K562 (cell line): Measurements from ENCODE around the gene PCDHA3. TPM values are rescaled to one million over a fixed set of nuclear protein-coding genes. Genes with fewer than 3 reads are reported as not detected.
A peak's percentile ranks its signal among the peaks of the same experiment; 100 is the strongest.
"Not testable (repeated sequence)": the region's sequence is repeated elsewhere in the genome, so short reads cannot be mapped to it uniquely, and the experiment has no call there.

Source experiments
- ATAC-seq: fragments of 200-7000 bp; cut with Tn5 transposase; 3 replicates; pipeline ENCODE4 v1.9.1; 2020; ENCODE audit warnings: moderate library complexity
- BruUV-seq: library from RNA; stranded (reverse); fragments of 400-500 nt; replicated peaks from 2 replicates; lab custom pipeline; 2021; lab: Mats Ljungman, UMichigan
- CTCF ChIA-PET: fragments of 300-600 bp; formaldehyde crosslinking; extraction: SDS; loops from one replicate; lab custom pipeline; 2021; ENCODE audit warnings: low intra/inter-chr PET ratio; lab: Yijun Ruan, JAX
- POLR2A ChIA-PET: fragments of 300-600, 350-650 bp; sonication (Branson Sonifier 250); formaldehyde crosslinking; extraction: SDS; loops from one replicate; lab custom pipeline; 2021; ENCODE audit warnings: antibody characterized with exemption, inconsistent platforms; lab: Yijun Ruan, JAX
- DNase-seq, 4 experiments: peaks; one replicate each; pipeline versions ENCODE4 v3.0.0 to v3.0.0-alpha.2; 2011 to 2018; ENCODE audit warnings: low spot score in 3 of 4, mixed read lengths in 3 of 4; ENCODE audit errors: extremely low read depth in 1 of 4
- FAIRE-seq: peaks from 2 replicates; lab custom pipeline; 2011; peaks lifted over from hg19 to GRCh38; lab: Jason Lieb, UNC
- H2AFZ ChIP-seq: 2 replicates; pipeline ENCODE4 v1.6.0; 2011; ENCODE audit warnings: low read depth, low read length, control low read depth, inconsistent platforms
- H3K27ac ChIP-seq: fragments of 200-600 bp; 3 replicates; pipeline ENCODE4 v1.8.0; 2011; ENCODE audit warnings: low read depth, mild to moderate bottlenecking, control low read depth, inconsistent platforms, low read length, moderate library complexity, mixed read lengths; ENCODE audit errors: extremely low read depth
- H3K27me3 ChIP-seq, 2 experiments: fragments of 300-600 bp in 1 of 2; 2 replicates in 1 of 2; 3 replicates in 1 of 2; pipeline versions ENCODE4 v1.6.0 to v1.8.0; 2011; ENCODE audit warnings: inconsistent platforms in 2 of 2, low read length in 2 of 2, mild to moderate bottlenecking in 1 of 2, mixed read lengths in 1 of 2, moderate library complexity in 1 of 2; ENCODE audit not compliant: control insufficient read depth in 2 of 2, insufficient read depth in 2 of 2
- H3K36me3 ChIP-seq: fragments of 300-600 bp; 3 replicates; pipeline ENCODE4 v1.8.0; 2011; ENCODE audit warnings: mild to moderate bottlenecking, low read length, inconsistent platforms; ENCODE audit not compliant: control insufficient read depth, insufficient read depth
- H3K4me1 ChIP-seq, 2 experiments: fragments of 200-600 bp in 1 of 2; replicated peaks in 1 of 2; 2 replicates in 1 of 2; 3 replicates in 1 of 2; pipeline versions ENCODE4 v1.5.1 to v1.8.0; 2011; ENCODE audit warnings: inconsistent platforms in 2 of 2, low read length in 2 of 2, mild to moderate bottlenecking in 1 of 2, mixed read lengths in 1 of 2, moderate library complexity in 1 of 2; ENCODE audit not compliant: control insufficient read depth in 2 of 2, insufficient read depth in 2 of 2
- H3K4me2 ChIP-seq: 2 replicates; pipeline ENCODE4 v1.6.1; 2011; ENCODE audit warnings: low read length, control low read depth, inconsistent platforms, mixed read lengths; ENCODE audit not compliant: insufficient read depth
- H3K4me3 ChIP-seq: fragments of 200-600 bp; sonication (generic), shearing (Covaris generic); 2 replicates; pipeline ENCODE4 v1.5.1; 2016; ENCODE audit warnings: control low read depth, inconsistent platforms
- H3K79me2 ChIP-seq: fragments of 200-600 bp; 3 replicates; pipeline ENCODE4 v1.8.0; 2011; ENCODE audit warnings: low read length, inconsistent platforms; ENCODE audit not compliant: control insufficient read depth, insufficient read depth
- H3K9ac ChIP-seq, 2 experiments: 2 replicates each; pipeline versions ENCODE4 v1.6.0 to v1.6.1; 2011; ENCODE audit warnings: low read depth in 2 of 2, low read length in 2 of 2, control low read depth in 1 of 2, inconsistent platforms in 1 of 2, mild to moderate bottlenecking in 1 of 2, mixed read lengths in 1 of 2; ENCODE audit not compliant: insufficient read depth in 1 of 2
- H3K9me1 ChIP-seq: one replicate; pipeline ENCODE4 v1.6.0; 2011; ENCODE audit warnings: inconsistent platforms, mild to moderate bottlenecking, low read length, moderate library complexity; ENCODE audit not compliant: control insufficient read depth, insufficient read depth
- H3K9me3 ChIP-seq: replicated peaks from 2 replicates; pipeline ENCODE4 v1.5.1; 2011; ENCODE audit warnings: low read depth, low read length, inconsistent platforms; ENCODE audit not compliant: control insufficient read depth, insufficient read depth
- H4K20me1 ChIP-seq: replicated peaks from 2 replicates; pipeline ENCODE4 v1.6.1; 2011; ENCODE audit warnings: low read length, inconsistent platforms, mixed read lengths; ENCODE audit not compliant: control insufficient read depth, insufficient read depth
- BRD4 ChIP-seq: fragments of 200-600 bp; sonication (generic); IDR thresholded peaks from 2 replicates; pipeline ENCODE4 v1.6.1; 2017; ENCODE audit warnings: inconsistent platforms
- CXXC5 ChIP-seq: fragments of 250-450 bp; sonication (Bioruptor Pico); IDR thresholded peaks from 2 replicates; pipeline ENCODE4 v1.8.0; 2022; ENCODE audit warnings: inconsistent platforms, mild to moderate bottlenecking, moderate library complexity
- DIDO1 ChIP-seq: fragments of 450-650 bp; IDR thresholded peaks from 2 replicates; pipeline ENCODE4 v1.6.1; 2016; ENCODE audit warnings: low read depth, missing biosample characterization, missing genetic modification characterization
- HOXB6 ChIP-seq: fragments of 250-450 bp; sonication (Bioruptor Pico); IDR thresholded peaks from 2 replicates; pipeline ENCODE4 v1.5.1; 2022; ENCODE audit warnings: mild to moderate bottlenecking, borderline replicate concordance
- NFE2L1 ChIP-seq: fragments of 450-650 bp; IDR thresholded peaks from 2 replicates; pipeline ENCODE4 v1.6.1; 2016; ENCODE audit warnings: missing genetic modification characterization, low read depth, mild to moderate bottlenecking, missing compliant biosample characterization, moderate library complexity, borderline replicate concordance
- POLR3G ChIP-seq: IDR thresholded peaks from 2 replicates; pipeline ENCODE4 v1.6.1; 2011; ENCODE audit not compliant: insufficient read length, insufficient replicate concordance; ENCODE audit errors: extremely low read depth
- WGBS: fragments of 100-300 bp; shearing (Covaris generic); methylation state at CpG from one replicate; pipeline ENCODE4 v1.1.6; 2016; ENCODE audit warnings: low coverage, mixed read lengths; ENCODE audit not compliant: insufficient coverage; ENCODE audit errors: missing lambda C conversion rate; 5-methylcytosine and 5-hydroxymethylcytosine counted together
- in situ Hi-C: fragments of 300-500 bp; cut with MboI; formaldehyde crosslinking; loops from 4 replicates; pipeline ENCODE4 v1.15.0; 2018; ENCODE audit warnings: inconsistent platforms, mixed read lengths
- intact Hi-C: fragments of 100-400 bp; cut with micrococcal nuclease; formaldehyde crosslinking; loops from 2 replicates; pipeline ENCODE4 v1.14.2; 2022
- polyA plus RNA-seq, 8 experiments: library from polyadenylated mRNA; depleted of rRNA in 4 of 8; stranded (reverse) in 5 of 8; unstranded in 3 of 8; fragments of >200 nt; fragmentation: Nextera tagmentation in 2 of 8; fragmentation: Illumina TruSeq in 1 of 8; extraction: Ambion mirVana in 2 of 8; extraction: Trizol in 1 of 8; gene quantifications; 2 replicates each; pipeline versions ENCODE4 v1.2.1 to v1.2.3, GENCODE V29; 2011 to 2014; ENCODE audit warnings: inconsistent platforms in 1 of 8, missing spikeins in 1 of 8
- total RNA-seq, 7 experiments: library from RNA; depleted of rRNA in 6 of 7; stranded (reverse); fragments of >200 nt in 6 of 7; fragmentation: Illumina TruSeq in 2 of 7; extraction: Trizol in 2 of 7; gene quantifications; 2 replicates each; pipeline versions ENCODE4 v1.2.1 to v1.2.3, GENCODE V29; 2011 to 2021; ENCODE audit warnings: low replicate concordance in 1 of 7
- TF ChIP-seq, protein P1 (sequence below): fragments of 250-450 bp; sonication (Bioruptor Pico); IDR thresholded peaks from 2 replicates; pipeline ENCODE4 v1.8.0; 2021; ENCODE audit warnings: moderate library complexity, mild to moderate bottlenecking, inconsistent platforms
- TF ChIP-seq, protein P2 (sequence below): fragments of 450-650 bp; formaldehyde crosslinking; IDR thresholded peaks from 2 replicates; pipeline ENCODE4 v1.4.0; 2020; ENCODE audit warnings: mild to moderate bottlenecking

Gene PCDHA3
- total and polyA plus RNA-seq, 9 of the 15 experiments (the other 6 are each of a cell fraction or from before 2014, with no cell fraction given) = not detected

DNA sequence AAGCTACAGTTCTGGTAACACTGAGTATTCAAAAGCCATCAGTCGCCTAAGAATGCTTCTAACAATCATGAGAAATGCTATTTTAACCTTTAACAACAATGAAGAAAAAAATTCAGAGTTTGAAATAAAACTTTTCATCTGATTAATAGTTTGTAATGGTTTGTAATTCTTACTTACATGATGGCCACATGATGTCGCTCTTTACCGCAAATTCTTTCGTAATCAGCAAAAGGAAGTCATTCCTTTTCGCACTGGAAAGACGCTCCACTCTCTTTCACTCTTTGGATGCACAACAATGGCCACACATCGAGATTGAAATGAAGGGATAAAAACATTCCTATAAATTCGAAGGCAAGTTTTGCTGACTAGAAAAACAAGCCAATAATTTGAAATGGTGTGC, 33.1 kb downstream of the PCDHA3 start, which contains the start of gene PCDHA7 (continued):
- TF ChIP-seq BRD4 = no peak
- TF ChIP-seq, protein P1, sequence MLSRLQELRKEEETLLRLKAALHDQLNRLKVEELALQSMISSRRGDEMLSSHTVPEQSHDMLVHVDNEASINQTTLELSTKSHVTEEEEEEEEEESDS (CRISPR knock-in tag) = no peak
- TF ChIP-seq DIDO1 (tag) = no peak
- no peak for TF ChIP-seq CXXC5
- TF ChIP-seq HOXB6 = no peak
- TF ChIP-seq, protein P2, sequence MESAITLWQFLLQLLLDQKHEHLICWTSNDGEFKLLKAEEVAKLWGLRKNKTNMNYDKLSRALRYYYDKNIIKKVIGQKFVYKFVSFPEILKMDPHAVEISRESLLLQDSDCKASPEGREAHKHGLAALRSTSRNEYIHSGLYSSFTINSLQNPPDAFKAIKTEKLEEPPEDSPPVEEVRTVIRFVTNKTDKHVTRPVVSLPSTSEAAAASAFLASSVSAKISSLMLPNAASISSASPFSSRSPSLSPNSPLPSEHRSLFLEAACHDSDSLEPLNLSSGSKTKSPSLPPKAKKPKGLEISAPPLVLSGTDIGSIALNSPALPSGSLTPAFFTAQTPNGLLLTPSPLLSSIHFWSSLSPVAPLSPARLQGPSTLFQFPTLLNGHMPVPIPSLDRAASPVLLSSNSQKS (CRISPR knock-in tag) = no peak
- TF ChIP-seq POLR3G = no peak
- TF ChIP-seq NFE2L1 (tag) = no peak

DNA sequence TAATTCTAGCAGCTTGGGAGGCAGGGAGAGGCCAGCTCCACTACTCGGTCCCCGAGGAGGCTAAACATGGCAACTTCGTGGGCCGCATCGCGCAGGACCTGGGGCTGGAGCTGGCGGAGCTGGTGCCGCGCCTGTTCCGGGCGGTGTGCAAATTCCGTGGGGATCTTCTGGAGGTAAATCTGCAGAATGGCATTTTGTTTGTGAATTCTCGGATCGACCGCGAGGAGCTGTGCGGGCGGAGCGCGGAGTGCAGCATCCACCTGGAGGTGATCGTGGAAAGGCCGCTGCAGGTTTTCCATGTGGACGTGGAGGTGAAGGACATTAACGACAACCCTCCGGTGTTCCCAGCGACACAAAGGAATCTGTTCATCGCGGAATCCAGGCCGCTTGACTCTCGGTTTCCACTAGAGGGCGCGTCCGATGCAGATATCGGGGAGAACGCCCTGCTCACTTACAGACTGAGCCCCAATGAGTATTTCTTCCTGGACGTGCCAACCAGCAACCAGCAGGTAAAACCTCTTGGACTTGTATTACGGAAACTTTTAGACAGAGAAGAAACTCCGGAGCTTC, 33.7 kb downstream of the PCDHA3 start:
- H3K9me3 ChIP-seq, H2AFZ ChIP-seq, H3K27me3 ChIP-seq, H4K20me1 ChIP-seq, H3K9ac ChIP-seq, POLR2A ChIA-PET, intact Hi-C loops, BruUV-seq, H3K4me3 ChIP-seq, H3K4me2 ChIP-seq, CTCF ChIA-PET, ATAC-seq, H3K4me1 ChIP-seq, H3K79me2 ChIP-seq, in situ Hi-C loops, DNase-seq, H3K9me1 ChIP-seq, H3K36me3 ChIP-seq, H3K27ac ChIP-seq: not testable (repeated sequence)
- 40% methylated on average over 26 of the region's 38 CpGs for WGBS
- FAIRE-seq = peak; percentile 73
